PC-3 (cell line): ENCODE measurements around the gene DIP2C. TPM values are rescaled to one million over a fixed set of nuclear protein-coding genes. Genes with fewer than 3 reads are reported as not detected.

Experiments used
- ATAC-seq: fragments of 200-7000 bp; cut with Tn5 transposase; 2 replicates; pipeline ENCODE4 v1.9.1; 2020; ENCODE audit warnings: mild to moderate bottlenecking, moderate library complexity
- BruUV-seq: library from RNA; stranded (reverse); fragments of 400-500 nt; replicated peaks from 2 replicates; lab custom pipeline; 2021; lab: Mats Ljungman, UMichigan
- CTCF ChIA-PET: fragments of 300-600 bp; sonication (Branson Sonifier 250); formaldehyde crosslinking; loops from one replicate; lab custom pipeline; 2022; ENCODE audit warnings: antibody characterized with exemption; lab: Charles Lee
- POLR2A ChIA-PET: fragments of 300-600 bp; sonication (Branson Sonifier 250); formaldehyde crosslinking; loops from one replicate; lab custom pipeline; 2022; ENCODE audit warnings: antibody characterized with exemption; ENCODE audit not compliant: unreplicated experiment; lab: Charles Lee
- DNase-seq: peaks from one replicate; pipeline ENCODE4 v3.0.0-alpha.2; 2015
- H2AFZ ChIP-seq: fragments of 300-600 bp; sonication (generic); 2 replicates; pipeline ENCODE4 v1.6.0; 2016; ENCODE audit warnings: antibody characterized with exemption, low read length
- H3F3A ChIP-seq: fragments of 300-600 bp; sonication (generic); one replicate; pipeline ENCODE4 v1.6.0; 2017; ENCODE audit warnings: antibody characterized with exemption, low read length, control low read depth, mild to moderate bottlenecking; ENCODE audit not compliant: unreplicated experiment
- H3K27ac ChIP-seq: fragments of 300-600 bp; sonication (generic); 2 replicates; pipeline ENCODE4 v1.5.1; 2016; ENCODE audit warnings: mild to moderate bottlenecking, low read length
- H3K27me3 ChIP-seq: fragments of 300-600 bp; sonication (generic); 2 replicates; pipeline ENCODE4 v1.6.1; 2016; ENCODE audit warnings: low read length, mixed read lengths
- H3K36me3 ChIP-seq: fragments of 300-600 bp; sonication (generic); 2 replicates; pipeline ENCODE4 v1.6.1; 2016; ENCODE audit warnings: low read depth, mixed run types, low read length, mixed read lengths
- H3K4me1 ChIP-seq: fragments of 300-600 bp; sonication (generic); 2 replicates; pipeline ENCODE4 v1.5.1; 2016; ENCODE audit warnings: low read length; ENCODE audit not compliant: insufficient read depth
- H3K4me2 ChIP-seq: fragments of 300-600 bp; sonication (generic); 2 replicates; pipeline ENCODE4 v1.6.0; 2016; ENCODE audit warnings: low read length
- H3K4me3 ChIP-seq: fragments of 300-600 bp; sonication (generic); 2 replicates; pipeline ENCODE4 v1.5.1; 2016; ENCODE audit warnings: mild to moderate bottlenecking, low read length, mixed read lengths
- H3K79me2 ChIP-seq: fragments of 300-600 bp; sonication (generic); 2 replicates; pipeline ENCODE4 v1.6.1; 2017; ENCODE audit warnings: low read length, mixed read lengths
- H3K9ac ChIP-seq: fragments of 300-600 bp; sonication (generic); 2 replicates; pipeline ENCODE4 v1.6.0; 2016; ENCODE audit warnings: mild to moderate bottlenecking, low read length
- H3K9me2 ChIP-seq: fragments of 300-600 bp; sonication (generic); replicated peaks from 2 replicates; pipeline ENCODE4 v1.6.1; 2016; ENCODE audit warnings: mixed run types, low read length, mixed read lengths
- H3K9me3 ChIP-seq: fragments of 300-600 bp; sonication (generic); 2 replicates; pipeline ENCODE4 v1.6.1; 2016; ENCODE audit warnings: low read length, mixed read lengths
- H4K20me1 ChIP-seq: fragments of 300-600 bp; sonication (generic); 2 replicates; pipeline ENCODE4 v1.6.1; 2016; ENCODE audit warnings: low read length, mixed read lengths
- CTCF ChIP-seq: fragments of 300-600 bp; sonication (generic); conservative IDR thresholded peaks from 2 replicates; pipeline ENCODE4 v1.5.1; 2017; ENCODE audit warnings: antibody characterized with exemption, low read depth, mild to moderate bottlenecking, low read length
- EZH2 ChIP-seq: fragments of 300-600 bp; sonication (generic); IDR thresholded peaks from one replicate; pipeline ENCODE4 v1.6.1; 2017; ENCODE audit warnings: antibody characterized with exemption, mild to moderate bottlenecking, low read length; ENCODE audit not compliant: unreplicated experiment
- EZH2phosphoT487 ChIP-seq: fragments of 300-600 bp; sonication (generic); IDR thresholded peaks from 2 replicates; pipeline ENCODE4 v1.6.1; 2018; ENCODE audit warnings: mild to moderate bottlenecking, antibody characterized with exemption, low read length, borderline replicate concordance
- intact Hi-C: fragments of 100-400 bp; cut with micrococcal nuclease; formaldehyde crosslinking; loops from 2 replicates; pipeline ENCODE4 v1.9.0; 2023
- total RNA-seq: library from RNA; depleted of rRNA; stranded (reverse); fragments of >200 nt; gene quantifications from 2 replicates; pipeline ENCODE4 v1.2.3, GENCODE V29; 2014

The DIP2C gene
- total RNA-seq, 1 experiment from 2014 or later = 3.1 TPM

GRCh38 chr10:387909-388660, 301.4 kb downstream of the DIP2C start:
- Histone ChIP-seq H3K79me2 (no peaks in the 10 kb centered on the region), H3K27ac (no peak overlapping the region), H2AFZ (no peak overlapping the region), H3K4me2 (no peak overlapping the region), H4K20me1 (no peaks in the 10 kb centered on the region), H3K9ac (no peak overlapping the region), H3K36me3 (no peaks in the 10 kb centered on the region), H3F3A (no peaks in the 10 kb centered on the region), H3K9me2 (no peaks in the 10 kb centered on the region), H3K4me1 (no peaks in the 10 kb centered on the region), H3K4me3 (no peak overlapping the region), H3K9me3 (no peaks in the 10 kb centered on the region), H3K27me3 (no peaks in the 10 kb centered on the region)
- no TSS peak for BruUV-seq
- no peak for DNase-seq
- intact Hi-C loops = no loop called here
- no peak for ATAC-seq
- ChIA-PET CTCF (no interaction called here), POLR2A (no interaction called here)
- TF ChIP-seq EZH2 (no peak), CTCF (no peak), EZH2phosphoT487 (no peak)

GRCh38 chr10:387593-387891, 301.9 kb downstream of the DIP2C start:
- CTCF ChIA-PET = no interaction called here
- no peaks in the 10 kb centered on the region for H3K36me3 ChIP-seq
- ATAC-seq = no peak

More at GRCh38 chr10:387593-387891, 301.9 kb downstream of the DIP2C start:
- POLR2A ChIA-PET = no interaction called here
- H3K27me3 ChIP-seq = no peaks in the 10 kb centered on the region
- DNase-seq = no peak
- no peak overlapping the region for H3K4me2 ChIP-seq
- no peaks in the 10 kb centered on the region for H3K4me1 ChIP-seq
- H3K9me2 ChIP-seq = no peaks in the 10 kb centered on the region
- H3K9ac ChIP-seq = no peak overlapping the region
- H4K20me1 ChIP-seq = no peaks in the 10 kb centered on the region
- no peak overlapping the region for H2AFZ ChIP-seq
- no peak overlapping the region for H3K4me3 ChIP-seq
- H3K27ac ChIP-seq = no peak overlapping the region
- H3F3A ChIP-seq = no peaks in the 10 kb centered on the region
- intact Hi-C loops = no loop called here
- no peak for TF ChIP-seq EZH2
- TF ChIP-seq CTCF = no peak
- no peak for TF ChIP-seq EZH2phosphoT487
- H3K9me3 ChIP-seq = no peaks in the 10 kb centered on the region
- BruUV-seq = no TSS peak
- H3K79me2 ChIP-seq = no peaks in the 10 kb centered on the region
